ENCODE results near the gene PRF1.

- TF ChIP-seq CTCF (IDR thresholded peaks at IDR 0.05; ENCODE audit: poor library complexity): no peak
- TF ChIP-seq EZH2 (IDR thresholded peaks at IDR 0.05; ENCODE audit: borderline replicate concordance): no peak
- TF ChIP-seq EZH2phosphoT487 (IDR thresholded peaks at IDR 0.05; ENCODE audit: low read depth, severe bottlenecking, unreplicated experiment): no peak
Measured at GRCh38 chr10:70571636-70572439, 30.7 kb downstream of the PRF1 start.

Data from hepatocyte (in vitro differentiated cells).